K562 (cell line): ENCODE results near the gene IPO11.

Experiments
- BCL6 ChIP-seq: fragments of 250-450 bp; sonication (Bioruptor Pico); IDR thresholded peaks from 2 replicates; pipeline ENCODE4 v1.4.0; 2020
- CSDE1 ChIP-seq, 2 experiments: fragments of 450-650 bp; IDR thresholded peaks; 2 replicates each; pipeline ENCODE4 v1.6.1; 2016; ENCODE audit warnings: mild to moderate bottlenecking in 1 of 2
- EZH2 ChIP-seq: IDR thresholded peaks from 2 replicates; pipeline ENCODE4 v1.6.1; 2012; ENCODE audit warnings: low read depth, mild to moderate bottlenecking, inconsistent platforms, low read length, borderline replicate concordance
- FOS ChIP-seq: IDR thresholded peaks from 3 replicates; pipeline ENCODE4 v1.6.1; 2011; ENCODE audit not compliant: insufficient read length; ENCODE audit errors: extremely low read depth
- FOSL1 ChIP-seq: fragments of 200-800 bp; sonication (Bioruptor generic); conservative IDR thresholded peaks from 2 replicates; pipeline ENCODE4 v1.6.1; 2016; ENCODE audit warnings: missing genetic modification characterization, missing compliant biosample characterization
- HDAC2 ChIP-seq: fragments of 450-650 bp; IDR thresholded peaks from 2 replicates; pipeline ENCODE4 v1.6.1; 2016; ENCODE audit warnings: mild to moderate bottlenecking
- HDGF ChIP-seq: fragments of 450-650 bp; IDR thresholded peaks from 2 replicates; pipeline ENCODE4 v1.6.1; 2016
- POLR2AphosphoS5 ChIP-seq: IDR thresholded peaks from 2 replicates; pipeline ENCODE4 v1.6.1; 2011; ENCODE audit warnings: mild to moderate bottlenecking, low read depth, low read length, moderate library complexity; ENCODE audit not compliant: control insufficient read depth, insufficient read depth
- RFX5 ChIP-seq: IDR thresholded peaks from 2 replicates; pipeline ENCODE4 v1.6.1; 2011; ENCODE audit warnings: low read depth, mild to moderate bottlenecking, improper control_type of control experiment, low read length
- SP1 ChIP-seq: sonication (generic); formaldehyde crosslinking; IDR thresholded peaks from 2 replicates; pipeline ENCODE4 v1.8.1; 2022; ENCODE audit warnings: mild to moderate bottlenecking, missing genetic modification reagents
- TCF7L2 ChIP-seq: fragments of 150-350 bp; IDR thresholded peaks from 2 replicates; pipeline ENCODE4 v1.6.1; 2016; ENCODE audit warnings: low read depth, mild to moderate bottlenecking, low read length, moderate library complexity
- YY1 ChIP-seq, 3 experiments: IDR thresholded peaks; 2 replicates each; pipeline ENCODE4 v1.6.1; 2011; ENCODE audit warnings: low read length in 2 of 3, mild to moderate bottlenecking in 2 of 3, moderate library complexity in 2 of 3, borderline replicate concordance in 1 of 3, control low read depth in 1 of 3, low read depth in 1 of 3; ENCODE audit not compliant: insufficient read depth in 3 of 3, insufficient replicate concordance in 2 of 3, control insufficient read depth in 1 of 3, insufficient read length in 1 of 3; ENCODE audit errors: extremely low read depth in 1 of 3
- ZC3H4 ChIP-seq: sonication (generic); formaldehyde crosslinking; IDR thresholded peaks from 2 replicates; pipeline ENCODE4 v1.9.0; 2021; ENCODE audit warnings: missing genetic modification reagents, borderline replicate concordance
- TF ChIP-seq, protein P1 (sequence below), 3 experiments: IDR thresholded peaks in 2 of 3; conservative IDR thresholded peaks in 1 of 3; 2 replicates each; pipeline ENCODE4 v1.5.1; 2011 to 2012; ENCODE audit warnings: low read length in 3 of 3, mild to moderate bottlenecking in 3 of 3, control low read depth in 2 of 3, improper control_type of control experiment in 1 of 3, inconsistent platforms in 1 of 3, low read depth in 1 of 3, mixed read lengths in 1 of 3, moderate library complexity in 1 of 3; ENCODE audit not compliant: insufficient read depth in 2 of 3

DNA sequence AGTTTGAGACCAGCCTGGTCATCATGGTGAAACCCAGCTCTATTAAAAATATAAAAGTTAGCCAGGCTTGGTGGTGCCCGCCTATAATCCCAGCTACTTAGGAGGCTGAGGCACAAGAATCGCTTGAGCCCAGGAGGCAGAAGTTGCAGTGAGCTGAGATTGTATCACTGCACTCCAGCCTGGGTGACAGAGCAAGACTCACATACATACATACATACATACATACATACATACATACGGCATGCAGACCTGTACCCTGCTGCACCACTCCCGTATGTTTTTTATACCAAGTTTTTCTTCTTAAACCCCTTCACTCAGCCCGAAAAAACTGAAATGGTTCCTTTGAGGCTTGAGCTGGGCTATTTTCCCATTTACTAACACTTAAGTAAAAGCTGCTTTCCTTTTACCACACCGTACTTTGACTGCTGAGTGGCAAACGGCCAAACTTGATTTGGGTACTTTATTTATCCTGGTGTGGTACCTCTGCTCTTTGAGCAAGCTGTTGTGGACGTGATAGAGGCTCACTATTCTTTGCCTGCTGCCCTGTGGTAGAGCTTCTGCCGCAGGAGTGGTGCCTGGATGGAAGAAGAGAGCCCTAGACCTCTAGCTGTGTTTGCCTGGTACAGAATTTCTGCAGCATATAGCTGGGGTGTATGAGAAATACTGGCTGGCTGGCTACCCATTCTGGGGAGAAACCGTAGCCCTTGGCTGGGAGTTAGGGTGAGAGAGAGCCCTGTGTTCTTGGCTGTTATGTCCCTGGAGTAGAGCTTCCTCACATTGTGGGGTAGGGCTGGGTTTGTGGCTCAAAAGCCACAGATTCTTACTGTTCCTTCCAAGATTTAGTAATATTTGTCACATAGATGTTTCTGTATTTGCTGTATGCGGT, 19.4 kb downstream of the IPO11 start:
- TF ChIP-seq CSDE1 (IDR thresholded peaks at IDR 0.05) (no peak), YY1 (IDR thresholded peaks at IDR 0.05; ENCODE audit: borderline replicate concordance in 1 of 3, control insufficient read depth in 1 of 3, extremely low read depth in 1 of 3, insufficient read depth in 3 of 3, insufficient read length in 1 of 3, insufficient replicate concordance in 2 of 3, low read depth in 1 of 3, low read length in 2 of 3) (no peak), EZH2 (no peak), POLR2AphosphoS5 (no peak), HDAC2 (no peak), ZC3H4 (CRISPR knock-in tag) (no peak), FOS (no peak), BCL6 (CRISPR knock-in tag) (no peak), HDGF (no peak), RFX5 (no peak), SP1 (CRISPR knock-in tag) (no peak), TCF7L2 (no peak), FOSL1 (tag) (no peak)
- TF ChIP-seq, protein P1, sequence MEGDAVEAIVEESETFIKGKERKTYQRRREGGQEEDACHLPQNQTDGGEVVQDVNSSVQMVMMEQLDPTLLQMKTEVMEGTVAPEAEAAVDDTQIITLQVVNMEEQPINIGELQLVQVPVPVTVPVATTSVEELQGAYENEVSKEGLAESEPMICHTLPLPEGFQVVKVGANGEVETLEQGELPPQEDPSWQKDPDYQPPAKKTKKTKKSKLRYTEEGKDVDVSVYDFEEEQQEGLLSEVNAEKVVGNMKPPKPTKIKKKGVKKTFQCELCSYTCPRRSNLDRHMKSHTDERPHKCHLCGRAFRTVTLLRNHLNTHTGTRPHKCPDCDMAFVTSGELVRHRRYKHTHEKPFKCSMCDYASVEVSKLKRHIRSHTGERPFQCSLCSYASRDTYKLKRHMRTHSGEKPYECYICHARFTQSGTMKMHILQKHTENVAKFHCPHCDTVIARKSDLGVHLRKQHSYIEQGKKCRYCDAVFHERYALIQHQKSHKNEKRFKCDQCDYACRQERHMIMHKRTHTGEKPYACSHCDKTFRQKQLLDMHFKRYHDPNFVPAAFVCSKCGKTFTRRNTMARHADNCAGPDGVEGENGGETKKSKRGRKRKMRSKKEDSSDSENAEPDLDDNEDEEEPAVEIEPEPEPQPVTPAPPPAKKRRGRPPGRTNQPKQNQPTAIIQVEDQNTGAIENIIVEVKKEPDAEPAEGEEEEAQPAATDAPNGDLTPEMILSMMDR (IDR thresholded peaks at IDR 0.05 in 2 of 3, conservative IDR thresholded peaks at IDR 0.05 in 1 of 3; ENCODE audit: insufficient read depth in 2 of 3, low read depth in 1 of 3, low read length in 3 of 3) = no peak
